GM21423 (cell line): Measurements from ENCODE around the gene CROCC.
"Not testable (repeated sequence)": the region's sequence is repeated elsewhere in the genome, so short reads cannot be mapped to it uniquely, and the experiment has no call there.

Source experiments
- ATAC-seq: cut with Tn5 transposase; IDR thresholded peaks from one replicate; pipeline ENCODE4 v1.9.1; 2021; ENCODE audit warnings: mild to moderate bottlenecking, moderate library complexity; ENCODE audit not compliant: unreplicated experiment

CROCC gene

GRCh38 chr1:16921391-16922185, at the start of gene CROCC:
Gene CROCC, plus strand, starts transcription at chr1:16921931. Its CDS starts 88 bp downstream, at chr1:16922019.
- ATAC-seq: no peak

GRCh38 chr1:16872152-16873075, 49.3 kb upstream of the CROCC start:
- not testable (repeated sequence) for ATAC-seq

- not testable (repeated sequence) for ATAC-seq
Observed at GRCh38 chr1:16873076-16873879, 48.5 kb upstream of the CROCC start.

- ATAC-seq: not testable (repeated sequence)
Observed at GRCh38 chr1:16874968-16875765, 46.6 kb upstream of the CROCC start.

- ATAC-seq: not testable (repeated sequence)
Observed at GRCh38 chr1:16881742-16882141, 40.0 kb upstream of the CROCC start.

- ATAC-seq: no peak
Observed at GRCh38 chr1:16882986-16883385, 38.7 kb upstream of the CROCC start.

- not testable (repeated sequence) for ATAC-seq
Observed at GRCh38 chr1:16884487-16884886, 37.2 kb upstream of the CROCC start.

- no peak for ATAC-seq
Observed at GRCh38 chr1:16886860-16887605, 34.7 kb upstream of the CROCC start.

- no peak for ATAC-seq
Observed at GRCh38 chr1:16888860-16889816, 32.6 kb upstream of the CROCC start.

- not testable (repeated sequence) for ATAC-seq
Observed at GRCh38 chr1:16890539-16891021, 31.2 kb upstream of the CROCC start.

GRCh38 chr1:16891057-16891456, 30.7 kb upstream of the CROCC start:
- ATAC-seq: not testable (repeated sequence)

- ATAC-seq: not testable (repeated sequence)
Observed at GRCh38 chr1:16892978-16893525, 28.7 kb upstream of the CROCC start.

GRCh38 chr1:16893796-16894195, 27.9 kb upstream of the CROCC start:
- ATAC-seq: not testable (repeated sequence)

- not testable (repeated sequence) for ATAC-seq
Observed at GRCh38 chr1:16894338-16894737, 27.4 kb upstream of the CROCC start.

- ATAC-seq: not testable (repeated sequence)
Observed at GRCh38 chr1:16895233-16895597, 26.5 kb upstream of the CROCC start.

- peak; percentile 99 for ATAC-seq
Observed at GRCh38 chr1:16895598-16896315, 26.0 kb upstream of the CROCC start, which contains the start of gene RNU1-2. Gene RNU1-2, plus strand, starts transcription at chr1:16895980.
